Uterus (tissue), 2 donors: ENCODE measurements around the gene DNM2.

Experiments used
- CTCF ChIP-seq, 4 experiments: fragments of 200-600 bp in 2 of 4; fragments of 450-650 bp in 2 of 4; sonication (generic) in 2 of 4; IDR thresholded peaks; one replicate each; pipeline ENCODE4 v1.5.1; 2016 to 2019; ENCODE audit warnings: antibody characterized with exemption in 4 of 4, mild to moderate bottlenecking in 2 of 4, moderate library complexity in 1 of 4
- POLR2A ChIP-seq, 2 donors: fragments of 450-650 bp; IDR thresholded peaks; one replicate each; pipeline ENCODE4 v1.6.1; 2016; ENCODE audit warnings: antibody characterized with exemption in 2 of 2, mild to moderate bottlenecking in 1 of 2, moderate library complexity in 1 of 2

GRCh38 chr19:10747271-10747670 lies 29.4 kb downstream of the DNM2 start:
- TF ChIP-seq CTCF (IDR thresholded peaks at IDR 0.05) = no peak
- no peak for TF ChIP-seq POLR2A (IDR thresholded peaks at IDR 0.05)
